ENCODE results near the gene WDR18.

DNA sequence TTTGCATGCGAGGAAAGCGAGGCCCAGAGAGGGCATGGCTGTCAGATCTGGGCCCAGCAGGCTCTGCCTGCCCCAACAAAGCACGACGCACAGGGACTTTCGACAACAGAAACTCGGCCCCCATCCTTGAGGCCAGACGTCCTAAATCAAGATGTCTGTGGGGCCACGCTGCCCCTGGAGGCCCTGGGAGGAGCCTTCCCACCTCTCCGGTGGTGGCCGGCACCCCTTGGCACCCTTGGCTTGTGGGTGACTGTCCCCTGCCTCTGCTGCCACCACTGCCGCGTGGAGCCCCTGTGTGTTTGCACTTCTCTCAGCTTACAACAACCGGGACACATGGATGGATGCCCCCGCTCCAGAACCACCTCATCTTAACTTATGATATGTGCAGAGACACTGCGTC, 4.4 kb downstream of the WDR18 start:
- TF ChIP-seq, protein P1, sequence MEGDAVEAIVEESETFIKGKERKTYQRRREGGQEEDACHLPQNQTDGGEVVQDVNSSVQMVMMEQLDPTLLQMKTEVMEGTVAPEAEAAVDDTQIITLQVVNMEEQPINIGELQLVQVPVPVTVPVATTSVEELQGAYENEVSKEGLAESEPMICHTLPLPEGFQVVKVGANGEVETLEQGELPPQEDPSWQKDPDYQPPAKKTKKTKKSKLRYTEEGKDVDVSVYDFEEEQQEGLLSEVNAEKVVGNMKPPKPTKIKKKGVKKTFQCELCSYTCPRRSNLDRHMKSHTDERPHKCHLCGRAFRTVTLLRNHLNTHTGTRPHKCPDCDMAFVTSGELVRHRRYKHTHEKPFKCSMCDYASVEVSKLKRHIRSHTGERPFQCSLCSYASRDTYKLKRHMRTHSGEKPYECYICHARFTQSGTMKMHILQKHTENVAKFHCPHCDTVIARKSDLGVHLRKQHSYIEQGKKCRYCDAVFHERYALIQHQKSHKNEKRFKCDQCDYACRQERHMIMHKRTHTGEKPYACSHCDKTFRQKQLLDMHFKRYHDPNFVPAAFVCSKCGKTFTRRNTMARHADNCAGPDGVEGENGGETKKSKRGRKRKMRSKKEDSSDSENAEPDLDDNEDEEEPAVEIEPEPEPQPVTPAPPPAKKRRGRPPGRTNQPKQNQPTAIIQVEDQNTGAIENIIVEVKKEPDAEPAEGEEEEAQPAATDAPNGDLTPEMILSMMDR (IDR thresholded peaks at IDR 0.05) = no peak
- no peak for TF ChIP-seq POLR2A (IDR thresholded peaks at IDR 0.05)
